GM04503 (cell line): ENCODE results near the gene CHRNE.
"Not testable (repeated sequence)": the region's sequence is repeated elsewhere in the genome, so short reads cannot be mapped to it uniquely, and the experiment has no call there.

Source experiments
- DNase-seq: peaks from one replicate; pipeline ENCODE4 v3.0.0-alpha.2; 2012; ENCODE audit warnings: low read depth

CHRNE gene

GRCh38 chr17:4887581-4887980 is 15.3 kb downstream of the CHRNE start:
- DNase-seq = no peak

GRCh38 chr17:4886830-4887229 is 16.1 kb downstream of the CHRNE start:
- no peak for DNase-seq

GRCh38 chr17:4884489-4884888 is 18.4 kb downstream of the CHRNE start:
- no peak for DNase-seq

- DNase-seq = no peak
Measured at GRCh38 chr17:4881761-4882555, 20.9 kb downstream of the CHRNE start.

- no peak for DNase-seq
Measured at GRCh38 chr17:4880857-4881256, 22.0 kb downstream of the CHRNE start.

- no peak for DNase-seq
Measured at GRCh38 chr17:4879601-4880000, 23.3 kb downstream of the CHRNE start.

- no peak for DNase-seq
Measured at GRCh38 chr17:4877089-4877488, 25.8 kb downstream of the CHRNE start.

GRCh38 chr17:4872786-4873185 is 30.1 kb downstream of the CHRNE start:
- DNase-seq = no peak

- no peak for DNase-seq
Measured at GRCh38 chr17:4870855-4871254, 32.0 kb downstream of the CHRNE start.

- not testable (repeated sequence) for DNase-seq
Measured at GRCh38 chr17:4869058-4869998, 33.6 kb downstream of the CHRNE start.

GRCh38 chr17:4867535-4867934 is 35.4 kb downstream of the CHRNE start:
- DNase-seq = not testable (repeated sequence)

- DNase-seq = no peak
Measured at GRCh38 chr17:4863321-4863720, 39.6 kb downstream of the CHRNE start.

- DNase-seq = no peak
Measured at GRCh38 chr17:4862720-4863119, 40.2 kb downstream of the CHRNE start.

- DNase-seq = no peak
Measured at GRCh38 chr17:4861052-4861451, 41.8 kb downstream of the CHRNE start.

GRCh38 chr17:4860651-4861050 is 42.2 kb downstream of the CHRNE start:
- no peak for DNase-seq

GRCh38 chr17:4859816-4860625 is 42.9 kb downstream of the CHRNE start:
- no peak for DNase-seq

GRCh38 chr17:4858882-4859260 is 44.0 kb downstream of the CHRNE start:
- no peak for DNase-seq

- no peak for DNase-seq
Measured at GRCh38 chr17:4858068-4858881, 44.6 kb downstream of the CHRNE start.

- not testable (repeated sequence) for DNase-seq
Measured at GRCh38 chr17:4857347-4857746, 45.6 kb downstream of the CHRNE start.

GRCh38 chr17:4856937-4857314 is 46.0 kb downstream of the CHRNE start:
- no peak for DNase-seq

GRCh38 chr17:4856271-4856936 is 46.5 kb downstream of the CHRNE start:
- DNase-seq = no peak
